ENCODE measurements around the gene COL6A5.
"Not testable (repeated sequence)": the region's sequence is repeated elsewhere in the genome, so short reads cannot be mapped to it uniquely, and the experiment has no call there.

The COL6A5 gene

GRCh38 chr3:130389743-130390478 is 44.4 kb downstream of the COL6A5 start:
- no peak for DNase-seq

- DNase-seq, result no peak
These were observed 46.8 kb downstream of the COL6A5 start for GRCh38 chr3:130392266-130392665.

- DNase-seq, result no peak
These were observed 48.1 kb downstream of the COL6A5 start for GRCh38 chr3:130393594-130393993.

GRCh38 chr3:130395331-130395730 is 49.9 kb downstream of the COL6A5 start:
- DNase-seq, result no peak

GRCh38 chr3:130395916-130396315 is 50.4 kb downstream of the COL6A5 start:
- no peak for DNase-seq

GRCh38 chr3:130404401-130404800 is 58.9 kb downstream of the COL6A5 start:
- DNase-seq, result no peak

GRCh38 chr3:130405956-130406355 is 60.5 kb downstream of the COL6A5 start:
- no peak for DNase-seq

GRCh38 chr3:130408253-130408652 is 62.8 kb downstream of the COL6A5 start:
- not testable (repeated sequence) for DNase-seq

GRCh38 chr3:130411320-130411719 is 65.8 kb downstream of the COL6A5 start:
- DNase-seq, result no peak

- DNase-seq, result no peak
These were observed 67.6 kb downstream of the COL6A5 start for GRCh38 chr3:130412991-130413560.

GRCh38 chr3:130414457-130414856 is 69.0 kb downstream of the COL6A5 start:
- no peak for DNase-seq

- no peak for DNase-seq
These were observed 75.0 kb downstream of the COL6A5 start for GRCh38 chr3:130420466-130420865.

GRCh38 chr3:130423064-130423463 is 77.6 kb downstream of the COL6A5 start:
- no peak for DNase-seq

GRCh38 chr3:130424837-130425236 is 79.4 kb downstream of the COL6A5 start:
- no peak for DNase-seq

GRCh38 chr3:130425484-130425883 is 80.0 kb downstream of the COL6A5 start:
- peak; percentile 4 for DNase-seq

GRCh38 chr3:130426206-130426605 is 80.7 kb downstream of the COL6A5 start:
- no peak for DNase-seq

GRCh38 chr3:130428871-130429712 is 83.6 kb downstream of the COL6A5 start:
- DNase-seq, result no peak

- no peak for DNase-seq
These were observed 84.2 kb downstream of the COL6A5 start for GRCh38 chr3:130429713-130430023.

- DNase-seq, result no peak
These were observed 84.8 kb downstream of the COL6A5 start for GRCh38 chr3:130430266-130430665.

- DNase-seq, result not testable (repeated sequence)
These were observed 86.6 kb downstream of the COL6A5 start for GRCh38 chr3:130432086-130432485.

GRCh38 chr3:130433306-130433705 is 87.8 kb downstream of the COL6A5 start:
- no peak for DNase-seq

GRCh38 chr3:130442284-130442683 is 96.8 kb downstream of the COL6A5 start:
- DNase-seq, result no peak

- DNase-seq, result not testable (repeated sequence)
These were observed 101.4 kb downstream of the COL6A5 start for GRCh38 chr3:130446840-130447239.

- DNase-seq, result not testable (repeated sequence)
These were observed 102.7 kb downstream of the COL6A5 start for GRCh38 chr3:130448155-130448554.
